Kidney epithelial cell (primary cell): ENCODE measurements around the gene CRACDL. TPM values are rescaled to one million over a fixed set of nuclear protein-coding genes. Genes with fewer than 3 reads are reported as not detected.
A peak's percentile ranks its signal among the peaks of the same experiment; 100 is the strongest.

Source experiments
- DNase-seq: peaks from one replicate; pipeline ENCODE4 v3.0.0-alpha.2; 2010; ENCODE audit warnings: low read depth
- H3K27me3 ChIP-seq: 2 replicates; pipeline ENCODE4 v1.6.0; 2011; ENCODE audit warnings: low read length; ENCODE audit not compliant: control insufficient read depth, insufficient read depth
- H3K36me3 ChIP-seq: 2 replicates; pipeline ENCODE4 v1.5.1; 2011; ENCODE audit warnings: low read length; ENCODE audit not compliant: control insufficient read depth, insufficient read depth
- H3K4me3 ChIP-seq: 2 replicates; pipeline ENCODE4 v1.5.1; 2011; ENCODE audit warnings: low read depth, mild to moderate bottlenecking, control low read depth, low read length
- total RNA-seq: library from RNA; depleted of rRNA; stranded (reverse); fragments of >200 nt; gene quantifications from 2 replicates; pipeline ENCODE4 v1.2.3, GENCODE V29; 2015
- TF ChIP-seq, protein P1 (sequence below): IDR thresholded peaks from 2 replicates; pipeline ENCODE4 v1.5.1; 2011; ENCODE audit warnings: mild to moderate bottlenecking, moderate library complexity, low read length, control low read depth, inconsistent platforms; ENCODE audit not compliant: insufficient read depth, poor library complexity, severe bottlenecking

The CRACDL gene
- total RNA-seq, 1 donor from 2014 or later: 1.4 TPM

DNA sequence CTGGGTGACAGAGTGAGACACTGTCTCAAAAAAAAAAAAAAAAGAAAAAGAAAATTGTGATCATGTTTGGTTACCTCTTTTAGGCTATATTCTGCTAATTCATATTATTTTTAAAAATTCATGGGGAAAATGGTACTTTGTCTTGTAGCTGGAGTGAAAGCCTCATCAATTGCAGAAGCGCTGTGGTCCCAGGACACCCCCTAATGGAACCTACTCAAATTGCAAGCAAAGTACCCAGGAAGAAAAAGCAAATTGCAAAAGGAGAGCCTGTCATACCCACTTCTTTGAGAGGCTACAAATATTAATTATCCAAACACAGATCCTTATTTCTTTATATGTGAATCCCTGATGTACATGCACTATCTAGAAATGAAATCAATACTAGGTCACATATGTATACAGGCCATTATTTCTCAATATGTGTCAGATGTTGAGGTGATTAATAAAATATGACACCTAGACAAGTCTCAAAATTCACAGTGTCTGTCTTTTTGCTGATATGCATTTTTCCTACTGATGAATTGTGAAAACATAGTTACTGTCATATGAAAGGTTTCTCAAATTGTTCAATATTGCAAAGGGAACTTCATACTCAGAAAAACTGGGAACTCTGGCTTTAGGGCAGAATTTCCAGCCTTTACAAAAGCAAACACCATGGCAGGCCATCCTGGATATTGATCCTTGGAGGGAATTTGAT lies 12.6 kb downstream of the CRACDL start:
- DNase-seq: no peak
- Histone ChIP-seq H3K27me3 (no peaks in the 10 kb centered on the region), H3K4me3 (no peak overlapping the region), H3K36me3 (no peaks in the 10 kb centered on the region)
- TF ChIP-seq, protein P1, sequence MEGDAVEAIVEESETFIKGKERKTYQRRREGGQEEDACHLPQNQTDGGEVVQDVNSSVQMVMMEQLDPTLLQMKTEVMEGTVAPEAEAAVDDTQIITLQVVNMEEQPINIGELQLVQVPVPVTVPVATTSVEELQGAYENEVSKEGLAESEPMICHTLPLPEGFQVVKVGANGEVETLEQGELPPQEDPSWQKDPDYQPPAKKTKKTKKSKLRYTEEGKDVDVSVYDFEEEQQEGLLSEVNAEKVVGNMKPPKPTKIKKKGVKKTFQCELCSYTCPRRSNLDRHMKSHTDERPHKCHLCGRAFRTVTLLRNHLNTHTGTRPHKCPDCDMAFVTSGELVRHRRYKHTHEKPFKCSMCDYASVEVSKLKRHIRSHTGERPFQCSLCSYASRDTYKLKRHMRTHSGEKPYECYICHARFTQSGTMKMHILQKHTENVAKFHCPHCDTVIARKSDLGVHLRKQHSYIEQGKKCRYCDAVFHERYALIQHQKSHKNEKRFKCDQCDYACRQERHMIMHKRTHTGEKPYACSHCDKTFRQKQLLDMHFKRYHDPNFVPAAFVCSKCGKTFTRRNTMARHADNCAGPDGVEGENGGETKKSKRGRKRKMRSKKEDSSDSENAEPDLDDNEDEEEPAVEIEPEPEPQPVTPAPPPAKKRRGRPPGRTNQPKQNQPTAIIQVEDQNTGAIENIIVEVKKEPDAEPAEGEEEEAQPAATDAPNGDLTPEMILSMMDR: peak; percentile 4

DNA sequence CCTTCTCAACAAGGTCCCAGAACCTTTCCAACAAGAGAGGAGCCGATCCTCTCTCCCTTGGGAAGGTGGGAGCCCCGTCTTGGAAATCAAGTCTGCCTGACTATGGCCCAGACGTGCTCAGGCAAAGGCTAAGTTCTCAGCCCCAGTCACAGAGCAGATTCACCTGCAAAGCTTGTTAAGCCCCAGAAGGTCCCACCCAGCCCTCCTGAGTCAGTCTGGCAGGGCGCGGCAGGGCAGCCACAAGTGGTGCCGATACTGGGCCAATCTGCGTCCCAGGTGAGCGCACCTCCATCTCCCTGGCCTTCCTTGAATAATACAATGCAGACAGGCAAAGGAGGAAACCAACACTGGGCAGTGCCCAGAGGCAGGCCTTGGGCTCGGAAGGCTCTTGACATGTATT lies 15.0 kb downstream of the CRACDL start:
- DNase-seq: no peak
- H3K4me3 ChIP-seq: no peak overlapping the region
- H3K36me3 ChIP-seq: no peaks in the 10 kb centered on the region
- no peaks in the 10 kb centered on the region for H3K27me3 ChIP-seq
- TF ChIP-seq, protein P1: no peak

DNA sequence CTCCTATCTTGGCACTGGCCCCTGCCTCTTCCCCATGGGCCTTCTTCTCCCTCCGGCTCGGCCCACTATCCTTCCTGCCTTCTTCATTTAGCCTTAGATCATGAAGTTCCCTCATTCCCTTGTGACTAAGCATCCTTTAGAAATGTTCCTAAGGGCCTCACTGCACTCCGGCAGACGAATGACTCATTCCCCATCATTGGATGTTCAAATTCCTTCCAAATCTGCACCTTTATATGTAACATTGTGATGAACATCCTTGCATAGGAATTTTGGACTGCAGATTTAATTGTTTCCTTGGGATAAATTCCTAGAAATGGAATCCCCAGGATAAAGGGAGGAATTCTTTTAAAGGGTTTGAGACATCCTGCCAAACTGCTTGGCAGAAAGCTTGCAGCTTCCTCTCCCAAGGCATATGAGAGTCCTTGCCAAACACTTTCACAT lies 19.0 kb downstream of the CRACDL start:
- no peak overlapping the region for H3K4me3 ChIP-seq
- peak; percentile 74 for DNase-seq
- H3K27me3 ChIP-seq: no peaks in the 10 kb centered on the region
- TF ChIP-seq, protein P1: no peak
- H3K36me3 ChIP-seq: no peaks in the 10 kb centered on the region

DNA sequence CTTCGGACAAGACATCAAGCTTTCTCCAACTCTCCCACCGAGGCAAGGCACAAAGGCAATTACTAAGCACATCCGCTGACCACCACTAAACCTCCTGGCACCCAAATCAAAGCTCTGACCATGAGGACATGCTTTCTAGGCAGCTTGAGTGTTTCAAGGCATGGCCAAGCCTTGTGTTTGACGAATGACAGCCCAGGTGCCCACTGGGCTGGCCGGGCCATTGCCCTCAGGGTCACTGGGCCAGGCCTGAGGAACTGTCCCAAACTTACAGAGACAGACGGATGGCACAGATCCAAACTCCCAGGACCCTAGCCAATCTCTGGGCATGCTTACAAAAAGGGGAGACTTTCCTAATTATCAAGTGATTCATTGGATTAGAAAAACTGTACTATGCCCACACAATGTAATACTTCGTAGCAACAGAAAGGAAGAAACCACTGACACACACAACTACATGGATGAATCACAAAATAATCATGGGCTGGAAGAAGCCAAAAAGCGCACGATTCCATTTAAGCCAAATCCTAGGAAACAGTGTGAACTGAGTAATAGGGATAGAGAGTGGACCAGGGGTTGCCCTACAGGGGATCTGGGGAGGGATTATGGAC lies 20.2 kb downstream of the CRACDL start:
- no peak overlapping the region for H3K4me3 ChIP-seq
- TF ChIP-seq, protein P1: no peak
- no peaks in the 10 kb centered on the region for H3K36me3 ChIP-seq
- DNase-seq: no peak
- no peaks in the 10 kb centered on the region for H3K27me3 ChIP-seq

DNA sequence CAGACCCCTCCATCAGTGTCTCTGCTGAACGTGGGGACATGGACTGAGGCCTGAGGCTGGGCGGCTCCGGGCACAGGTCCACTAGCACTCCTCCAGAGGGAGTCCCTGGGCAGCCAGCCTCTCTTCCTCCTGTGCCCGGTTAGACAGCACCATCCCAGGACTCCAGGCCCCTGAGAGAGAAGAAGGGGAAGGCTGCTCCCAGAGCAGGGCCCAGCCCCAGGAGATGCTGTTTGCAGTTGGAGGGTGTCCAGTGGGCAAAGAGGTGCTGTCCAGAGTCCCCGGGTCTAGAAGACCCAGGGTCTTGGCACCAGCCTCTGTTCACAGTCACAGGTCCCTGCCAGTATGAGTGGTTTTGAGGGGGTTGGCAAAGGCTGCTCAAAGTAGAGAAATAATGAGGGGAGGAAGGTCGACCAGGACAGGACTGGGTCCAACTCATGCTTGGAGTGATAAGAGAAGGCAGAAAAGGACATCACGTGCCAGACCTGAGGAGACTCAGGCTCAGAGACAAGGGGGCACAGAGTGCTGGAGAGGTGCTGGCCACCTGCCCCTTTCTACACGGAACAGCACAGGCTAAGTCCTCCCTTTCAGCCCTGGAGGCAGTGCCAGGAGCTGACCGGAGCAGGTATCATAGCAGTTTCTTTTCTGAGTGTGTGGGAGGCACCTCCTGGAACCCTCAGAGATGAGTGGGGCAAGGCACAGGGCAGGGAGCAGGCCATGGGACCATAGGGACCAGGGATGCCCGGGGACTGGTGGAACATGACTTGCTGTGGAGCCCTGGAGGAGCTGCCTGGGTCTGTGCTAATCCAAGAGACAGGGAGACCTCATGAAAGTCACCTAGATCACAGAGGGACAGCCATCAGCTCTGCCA lies 21.1 kb downstream of the CRACDL start:
- Histone ChIP-seq H3K27me3 (no peaks in the 10 kb centered on the region), H3K4me3 (no peak overlapping the region), H3K36me3 (no peaks in the 10 kb centered on the region)
- no peak for DNase-seq
- TF ChIP-seq, protein P1: no peak
